ENCODE data around the gene MAGEB6.
"Not testable (repeated sequence)": the region's sequence is repeated elsewhere in the genome, so short reads cannot be mapped to it uniquely, and the experiment has no call there.

MAGEB6 gene

GRCh38 chrX:26192204-26192603, at the start of gene MAGEB6:
TSS of gene MAGEB6 (plus strand) at chrX:26192440. CDS start at chrX:26193847, 1,407 bp downstream.
- no peak for DNase-seq

GRCh38 chrX:26146024-26146423, 46.2 kb upstream of the MAGEB6 start:
- DNase-seq, result no peak

- no peak for DNase-seq
Observed at GRCh38 chrX:26160301-26160700, 31.9 kb upstream of the MAGEB6 start, which contains the start of gene MAGEB6B. TSS of gene MAGEB6B (plus strand) at chrX:26160601. CDS start at chrX:26160601, 0 bp downstream.

GRCh38 chrX:26203561-26203960, 11.3 kb downstream of the MAGEB6 start:
- no peak for DNase-seq

GRCh38 chrX:26204717-26205116, 12.5 kb downstream of the MAGEB6 start:
- not testable (repeated sequence) for DNase-seq

- no peak for DNase-seq
Observed at GRCh38 chrX:26208012-26208411, 15.8 kb downstream of the MAGEB6 start.

GRCh38 chrX:26215869-26216268, 23.6 kb downstream of the MAGEB6 start, which contains the start of gene MAGEB5:
TSS of gene MAGEB5 (plus strand) at chrX:26216169. CDS start at chrX:26217302, 1,133 bp downstream.
- DNase-seq, result no peak

GRCh38 chrX:26219351-26219750, 27.1 kb downstream of the MAGEB6 start:
- no peak for DNase-seq

- no peak for DNase-seq
Observed at GRCh38 chrX:26234177-26234576, 41.9 kb downstream of the MAGEB6 start.

All from hematopoietic multipotent progenitor cell treated with erythropoietin and hydrocortisone succinate and interleukin-3 and kit ligand, for 8 days (in vitro differentiated cells).